HG02759 (cell line): Measurements from ENCODE around the gene TACR2.

ENCODE experiments used
- ATAC-seq: cut with Tn5 transposase; IDR thresholded peaks from one replicate; pipeline ENCODE4 v1.9.1; 2021; ENCODE audit warnings: mild to moderate bottlenecking, moderate library complexity; ENCODE audit not compliant: unreplicated experiment

TACR2 gene

GRCh38 chr10:69416695-69417094, at the start of gene TACR2:
Gene TACR2 (minus strand): TSS chr10:69416918. CDS start chr10:69416323, 595 bp downstream.
- ATAC-seq = no peak

GRCh38 chr10:69466158-69466490, 49.4 kb upstream of the TACR2 start:
- ATAC-seq = no peak

- no peak for ATAC-seq
Measured at GRCh38 chr10:69465457-69466157, 48.9 kb upstream of the TACR2 start.

DNA sequence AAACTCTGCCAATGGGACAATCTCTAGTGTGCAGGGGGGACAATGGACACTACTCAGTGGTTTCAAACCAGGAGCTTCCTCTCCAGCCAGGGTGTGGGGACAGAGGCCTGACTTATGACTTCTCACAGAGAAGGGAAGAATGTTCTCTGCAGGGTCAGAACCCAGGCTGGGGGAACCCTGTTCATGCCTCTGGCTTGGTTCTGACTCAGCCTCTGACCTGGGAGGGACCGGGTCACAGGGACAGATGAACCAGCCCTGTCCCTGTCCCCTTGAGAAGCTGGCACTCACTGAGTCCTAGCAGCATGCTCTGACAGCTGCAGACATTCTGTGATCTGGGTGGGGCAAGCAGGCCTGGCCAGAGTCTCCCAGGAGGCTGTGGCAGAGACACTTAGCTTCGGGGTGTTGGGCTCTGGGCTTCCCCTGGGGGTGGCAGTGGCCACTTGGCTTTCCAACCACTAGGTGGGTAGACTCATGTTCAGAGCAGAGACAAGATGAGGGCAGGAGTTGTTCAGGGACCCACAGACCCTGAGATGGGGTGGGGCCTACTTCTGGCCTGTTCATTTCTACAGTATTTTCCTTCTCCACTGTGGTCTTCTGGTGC, 48.2 kb upstream of the TACR2 start:
- ATAC-seq = peak; percentile 39

DNA sequence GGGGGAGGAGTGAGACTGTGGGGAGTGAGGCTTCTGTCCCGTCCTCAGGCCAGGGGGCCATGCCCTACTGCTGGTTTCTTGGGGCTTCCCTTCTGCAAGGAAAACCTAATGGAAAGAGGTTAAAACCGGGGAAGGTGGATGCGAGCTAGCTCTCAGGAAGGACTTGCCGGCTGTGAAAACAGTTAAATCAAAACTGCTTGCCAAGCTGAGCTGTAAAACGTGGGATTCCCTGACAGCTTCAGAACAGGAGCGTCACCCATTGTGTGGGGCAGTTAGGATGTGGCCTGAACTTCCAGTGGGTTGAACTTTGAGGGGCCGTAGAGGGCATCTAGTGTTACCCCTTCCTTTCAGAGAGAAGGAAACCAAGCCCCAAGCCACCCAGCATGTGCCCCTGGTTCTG, 47.7 kb upstream of the TACR2 start:
- ATAC-seq = no peak

DNA sequence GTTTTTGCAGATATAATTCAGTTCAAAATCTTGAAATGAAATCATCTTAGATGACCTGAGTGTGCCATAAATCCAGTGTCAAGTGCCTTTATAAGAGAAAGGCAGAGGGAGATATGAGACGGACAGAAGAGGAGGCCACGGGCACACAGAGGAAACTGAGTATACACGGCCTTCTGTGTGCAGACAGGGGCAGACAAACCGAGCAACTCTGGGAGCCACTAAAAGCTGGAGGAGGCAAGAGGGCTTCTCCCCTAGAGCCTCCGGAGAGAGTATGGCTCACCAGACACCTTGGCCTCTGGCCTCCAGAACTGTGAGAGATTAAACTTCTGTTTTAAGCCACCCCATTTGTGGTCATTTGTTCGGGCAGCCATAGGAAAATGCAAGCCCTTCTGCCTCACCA, 47.2 kb upstream of the TACR2 start:
- ATAC-seq = no peak

DNA sequence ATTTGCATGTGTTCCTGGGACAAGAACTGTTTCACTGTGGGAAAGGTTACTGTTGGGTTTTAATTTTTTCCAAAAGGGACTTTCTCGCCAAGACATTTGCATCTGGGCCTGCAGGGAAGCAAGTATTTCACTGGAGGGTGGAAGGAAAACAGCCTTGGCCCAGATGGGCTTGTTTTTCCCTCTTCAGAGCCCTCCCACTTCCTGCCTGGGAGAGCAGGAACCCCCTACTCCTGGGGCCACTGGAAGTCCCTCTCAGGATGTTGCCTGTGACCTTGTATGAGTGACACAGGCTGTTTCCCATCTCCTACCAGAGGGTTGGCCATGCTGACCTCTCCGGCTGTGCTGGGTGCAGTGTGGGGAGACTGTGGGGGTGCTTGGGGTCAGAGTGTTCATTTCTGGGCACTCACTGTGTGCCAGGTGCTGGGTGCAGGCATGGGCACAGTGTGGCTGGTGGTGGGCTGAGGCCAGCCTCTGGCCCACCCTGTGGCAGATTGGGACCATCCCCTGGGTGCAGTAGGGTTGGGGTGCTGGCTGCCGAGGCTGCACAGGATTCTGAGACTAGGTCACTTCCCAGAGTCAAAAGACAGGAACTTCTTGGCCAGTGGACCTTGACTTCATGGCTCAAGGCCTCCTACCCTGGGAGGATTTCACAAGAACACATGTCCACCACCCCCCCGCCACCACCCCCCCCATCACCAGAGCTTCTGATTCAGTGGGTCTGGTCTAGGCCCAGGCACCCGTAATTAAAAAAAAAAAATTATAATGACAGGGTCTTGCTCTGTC, 44.7 kb upstream of the TACR2 start:
- no peak for ATAC-seq

GRCh38 chr10:69460576-69461242, 44.0 kb upstream of the TACR2 start:
- no peak for ATAC-seq

DNA sequence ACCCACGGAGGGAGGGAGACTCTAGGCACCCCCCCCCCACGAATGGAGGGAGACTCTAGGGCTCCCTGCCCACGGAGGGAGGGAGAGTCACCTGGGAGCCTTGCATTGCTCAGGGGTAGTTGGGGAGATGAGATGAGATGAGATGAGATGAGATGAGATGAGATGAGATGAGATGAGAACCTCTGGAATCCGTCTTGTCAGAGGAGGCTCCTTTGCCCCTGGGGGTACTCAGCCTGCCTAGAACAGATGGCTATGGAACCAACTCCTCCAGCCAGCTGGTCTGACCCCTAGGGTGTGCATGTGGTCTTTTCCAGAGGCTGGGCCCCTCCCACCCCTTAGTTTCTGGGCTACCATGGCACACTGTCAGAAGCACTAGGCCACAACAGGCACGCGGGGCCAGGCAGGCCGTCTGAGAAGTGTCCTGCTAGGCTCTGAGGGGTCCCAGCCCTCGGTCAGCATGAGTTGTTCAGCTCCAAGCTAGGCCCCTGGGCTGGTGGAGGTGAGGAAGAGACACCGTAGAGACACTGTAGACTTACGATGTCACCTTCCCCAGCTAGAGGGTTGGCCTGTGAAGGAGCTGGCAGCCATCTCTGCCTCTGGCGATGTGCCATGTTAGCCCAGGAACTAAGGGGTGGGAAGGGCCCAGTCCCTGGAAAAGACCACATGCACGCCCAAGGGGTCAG, 43.3 kb upstream of the TACR2 start:
- no peak for ATAC-seq

GRCh38 chr10:69459101-69459790, 42.5 kb upstream of the TACR2 start:
- no peak for ATAC-seq

GRCh38 chr10:69458430-69459100, 41.8 kb upstream of the TACR2 start:
- ATAC-seq = no peak

- ATAC-seq = no peak
Measured at GRCh38 chr10:69457771-69458237, 41.1 kb upstream of the TACR2 start.

DNA sequence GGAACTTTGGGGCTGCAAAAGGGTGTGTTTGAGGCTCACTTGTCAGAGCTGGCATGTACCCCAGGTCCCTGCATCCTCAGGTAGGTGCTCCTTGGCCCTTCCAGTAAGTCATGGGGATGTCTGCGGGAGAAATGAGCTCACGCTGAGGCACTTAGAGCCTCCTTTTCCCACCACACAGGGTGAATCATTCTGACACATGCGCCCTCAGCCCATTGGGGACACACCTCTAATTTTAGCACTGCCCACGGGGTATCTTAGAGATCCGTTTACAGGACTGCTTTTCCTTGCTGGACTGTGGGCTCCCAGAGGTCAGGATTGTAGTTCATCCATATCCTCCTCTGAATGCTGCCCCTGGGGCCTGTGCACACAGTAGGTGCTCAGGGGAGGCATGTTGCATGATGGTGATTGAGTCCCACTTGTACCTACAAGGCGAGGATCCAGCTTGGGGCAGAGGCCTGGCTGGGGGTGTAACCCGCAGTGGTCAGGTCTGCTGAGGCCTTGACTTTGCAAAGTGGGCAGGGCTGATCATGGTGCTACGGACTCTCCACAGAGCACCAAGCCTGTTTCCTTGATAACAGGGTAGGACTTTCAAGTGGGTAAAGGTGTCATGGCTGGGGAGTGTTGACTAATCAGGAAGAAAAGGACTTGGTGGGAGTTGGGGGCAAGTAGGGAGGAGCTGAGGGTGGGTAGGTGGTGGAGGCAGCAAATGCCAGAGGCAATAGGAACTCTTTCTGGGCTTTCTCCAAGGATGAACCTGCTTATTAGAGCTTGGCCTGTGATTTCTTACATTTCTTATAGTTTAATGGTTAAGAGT, 40.4 kb upstream of the TACR2 start:
- no peak for ATAC-seq

DNA sequence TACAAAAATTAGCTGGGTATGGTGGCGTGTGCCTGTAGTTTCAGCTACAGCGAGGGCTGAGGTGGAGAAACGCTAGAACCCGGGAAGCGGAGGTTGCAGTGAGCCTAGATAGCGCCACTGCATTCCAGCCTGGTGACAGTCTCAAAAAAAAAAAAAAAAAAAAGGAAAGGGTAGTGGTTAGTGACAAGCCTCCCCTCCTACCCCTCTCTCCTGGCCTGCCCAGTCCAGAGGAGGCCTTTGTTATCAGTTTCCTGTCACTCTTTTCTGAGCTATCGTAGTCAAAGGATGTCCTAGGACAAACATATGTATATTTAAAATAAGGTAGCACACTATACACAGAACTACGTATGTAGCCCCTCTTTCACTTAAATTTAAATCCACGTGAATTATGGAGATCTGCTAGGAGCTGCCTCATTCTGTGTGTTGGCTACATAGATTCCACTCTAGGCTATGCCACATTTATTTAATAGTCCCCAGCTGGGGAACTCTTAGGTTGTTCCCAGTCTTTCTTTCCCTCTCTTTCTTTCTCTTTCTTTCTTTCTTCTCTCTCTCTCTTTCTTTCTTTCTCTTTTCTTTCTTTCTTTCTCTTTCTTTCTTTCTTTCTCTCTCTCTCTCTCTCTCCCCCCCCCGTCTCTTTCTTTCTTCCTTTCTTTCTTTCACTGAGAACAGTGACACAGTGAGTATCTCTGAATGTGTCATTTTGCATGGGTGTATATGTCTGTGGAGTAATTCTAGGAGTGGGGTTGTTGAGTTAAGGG, 38.5 kb upstream of the TACR2 start:
- ATAC-seq = no peak

GRCh38 chr10:69453795-69454194, 37.1 kb upstream of the TACR2 start:
- ATAC-seq = no peak

DNA sequence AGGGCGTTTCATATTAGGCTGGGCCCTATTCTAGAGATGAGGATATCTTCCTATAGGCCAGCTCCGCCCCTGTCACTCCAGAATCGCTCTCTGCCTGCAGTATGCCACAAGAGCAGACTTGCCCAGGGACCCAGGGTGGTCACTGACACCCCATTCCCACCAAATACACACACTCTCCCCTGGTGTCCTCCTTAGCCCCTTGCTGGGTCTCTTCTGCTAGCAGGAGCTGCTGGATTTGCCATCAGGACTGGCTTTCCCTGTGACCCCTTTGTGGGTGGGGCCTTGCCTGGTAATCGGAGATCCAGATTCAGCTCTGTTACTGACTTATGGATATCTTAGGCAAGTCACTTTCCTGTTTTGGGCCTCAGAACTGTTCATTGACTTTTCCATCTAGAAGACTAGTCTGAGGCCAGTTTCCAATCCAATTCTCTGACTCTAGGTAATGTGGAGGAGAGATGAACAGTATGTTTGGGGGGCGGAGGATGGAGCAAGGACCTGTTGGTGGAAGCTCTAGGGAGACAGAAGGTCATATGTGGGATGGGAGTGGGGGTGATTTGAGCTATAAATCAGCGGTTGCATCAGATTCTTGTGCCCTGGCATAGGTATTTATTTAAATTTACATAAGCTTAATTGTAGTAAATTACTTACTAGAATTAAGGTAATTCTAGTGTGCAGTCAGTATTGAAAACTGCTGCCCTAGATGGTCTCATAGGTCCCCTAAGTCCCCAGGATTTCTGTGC, 36.1 kb upstream of the TACR2 start:
- ATAC-seq = no peak

DNA sequence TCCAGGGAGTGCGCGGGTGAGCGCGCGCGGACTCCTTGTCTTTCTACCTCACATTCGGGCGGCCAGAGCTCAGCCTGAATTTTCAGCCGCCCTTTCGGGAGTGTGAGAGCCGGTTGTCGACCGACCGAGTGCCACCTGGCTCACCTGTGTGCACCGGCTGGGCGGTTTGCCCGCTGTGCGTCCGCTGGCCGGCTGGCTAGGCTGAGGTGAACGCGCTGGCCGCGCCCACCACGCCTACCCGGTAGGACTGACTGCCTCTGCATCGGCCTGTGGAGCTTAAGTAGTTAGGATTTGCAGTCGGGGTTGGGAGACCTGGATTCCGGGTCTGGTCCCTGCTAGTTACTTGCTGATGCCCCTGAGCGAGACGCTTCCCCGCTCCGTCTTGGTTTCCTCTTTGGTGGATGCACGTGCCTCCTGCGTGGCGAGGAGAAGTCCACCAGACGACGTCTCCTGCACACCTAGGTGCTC, 35.1 kb upstream of the TACR2 start:
- no peak for ATAC-seq
